ENCODE results near the gene PRM1. TPM values are rescaled to one million over a fixed set of nuclear protein-coding genes. Genes with fewer than 3 reads are reported as not detected.

PRM1 gene
- total RNA-seq, 1 experiment from 2014 or later, result not detected

DNA sequence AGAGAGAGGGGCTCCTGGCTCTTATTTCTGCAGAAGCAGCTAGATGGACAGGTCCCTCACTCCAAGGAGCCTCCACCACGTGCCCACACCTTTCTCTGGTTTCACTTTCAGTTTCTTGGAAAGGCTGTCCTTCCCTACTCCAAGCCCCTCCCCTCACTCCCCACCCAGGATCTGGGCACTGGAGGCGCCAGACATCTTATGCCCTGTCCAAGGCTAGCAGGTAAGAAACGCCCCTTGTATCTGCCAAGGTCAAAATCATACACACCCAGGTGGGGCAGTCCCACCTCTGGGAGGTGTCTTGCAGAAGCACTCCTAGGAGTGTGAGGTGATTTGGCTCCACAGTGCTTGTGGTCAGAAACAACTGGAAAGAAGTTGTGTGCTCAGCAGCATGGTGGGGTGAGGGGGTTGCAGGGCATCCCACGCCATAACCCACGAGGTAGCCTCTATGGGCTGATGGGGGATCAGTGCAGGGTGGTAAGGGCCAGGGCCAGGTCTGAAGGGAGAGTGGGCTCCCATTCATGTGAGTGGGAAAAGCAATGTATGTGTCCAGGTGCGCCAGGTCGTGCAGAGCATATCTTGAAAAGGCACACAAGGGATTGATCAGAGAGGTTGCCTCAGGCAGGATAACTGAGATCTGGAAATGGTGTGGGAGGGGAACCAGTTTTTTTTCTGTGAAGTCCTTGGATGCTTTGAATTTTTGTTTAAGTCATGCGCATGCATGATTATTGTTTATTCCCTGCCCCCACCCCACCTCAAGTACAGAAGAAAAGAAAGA, 31.8 kb upstream of the PRM1 start:
- no TSS peak for BruUV-seq (replicated peaks)

DNA sequence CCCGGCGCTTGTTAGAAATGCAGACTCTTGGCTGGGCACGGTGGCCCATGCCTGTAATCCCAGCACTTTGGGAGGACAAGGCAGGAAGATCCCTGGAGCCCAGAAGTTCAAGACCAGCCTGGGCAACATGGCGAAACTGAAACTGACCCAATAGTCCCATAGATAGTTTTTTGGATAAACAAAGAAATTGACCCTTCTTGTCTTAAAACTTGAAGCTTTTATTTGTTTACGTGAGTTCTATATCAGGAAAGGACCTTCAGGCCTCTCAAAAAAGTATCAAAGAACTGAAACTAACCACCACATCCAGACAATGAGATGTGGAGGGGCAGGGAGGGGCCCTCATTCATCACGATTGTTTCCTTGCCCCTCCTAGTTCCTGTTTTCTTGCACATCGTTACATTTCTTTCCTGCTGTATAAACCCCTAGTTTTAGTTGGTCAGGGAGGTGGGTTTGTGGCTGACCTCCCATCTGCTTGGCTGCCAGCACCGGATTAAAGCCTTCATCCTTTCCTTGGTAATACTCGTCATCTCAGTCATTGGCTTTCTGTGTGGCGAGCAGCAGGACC, 29.9 kb upstream of the PRM1 start:
- no peaks in the 10 kb centered on the region for H3K36me3 ChIP-seq (ENCODE audit: control insufficient read depth, insufficient read depth, low read length)
- H3K27me3 ChIP-seq (ENCODE audit: control insufficient read depth, insufficient read depth, low read length), result no peaks in the 10 kb centered on the region
- no peak overlapping the region for H3K4me3 ChIP-seq (ENCODE audit: low read depth in 2 of 2, low read length in 2 of 2)
- POLR2A ChIA-PET, result no interaction called here
- BruUV-seq (replicated peaks), result no TSS peak
- H3K4me1 ChIP-seq (ENCODE audit: control insufficient read depth, insufficient read depth, low read length), result peaks cover 21% of the 10 kb centered on the region
- ATAC-seq (no peak), DNase-seq (ENCODE audit: low read depth, low spot score) (no peak)
- TF ChIP-seq SIN3A (IDR thresholded peaks at IDR 0.05; ENCODE audit: borderline replicate concordance, insufficient read depth, low read depth, low read length), result no peak
- TF ChIP-seq, protein P1, sequence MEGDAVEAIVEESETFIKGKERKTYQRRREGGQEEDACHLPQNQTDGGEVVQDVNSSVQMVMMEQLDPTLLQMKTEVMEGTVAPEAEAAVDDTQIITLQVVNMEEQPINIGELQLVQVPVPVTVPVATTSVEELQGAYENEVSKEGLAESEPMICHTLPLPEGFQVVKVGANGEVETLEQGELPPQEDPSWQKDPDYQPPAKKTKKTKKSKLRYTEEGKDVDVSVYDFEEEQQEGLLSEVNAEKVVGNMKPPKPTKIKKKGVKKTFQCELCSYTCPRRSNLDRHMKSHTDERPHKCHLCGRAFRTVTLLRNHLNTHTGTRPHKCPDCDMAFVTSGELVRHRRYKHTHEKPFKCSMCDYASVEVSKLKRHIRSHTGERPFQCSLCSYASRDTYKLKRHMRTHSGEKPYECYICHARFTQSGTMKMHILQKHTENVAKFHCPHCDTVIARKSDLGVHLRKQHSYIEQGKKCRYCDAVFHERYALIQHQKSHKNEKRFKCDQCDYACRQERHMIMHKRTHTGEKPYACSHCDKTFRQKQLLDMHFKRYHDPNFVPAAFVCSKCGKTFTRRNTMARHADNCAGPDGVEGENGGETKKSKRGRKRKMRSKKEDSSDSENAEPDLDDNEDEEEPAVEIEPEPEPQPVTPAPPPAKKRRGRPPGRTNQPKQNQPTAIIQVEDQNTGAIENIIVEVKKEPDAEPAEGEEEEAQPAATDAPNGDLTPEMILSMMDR (IDR thresholded peaks at IDR 0.05), result no peak
- no peak overlapping the region for H3K27ac ChIP-seq (ENCODE audit: low read length)
- intact Hi-C loops (cut with micrococcal nuclease; ENCODE audit: unreplicated experiment) (no loop called here), in situ Hi-C loops (cut with HindIII; ENCODE audit: low pct_unique_long_range_greater_than_20kb, low sequenced_read_pairs) (no loop called here)
- CTCF ChIA-PET, result no interaction called here
- no peaks in the 10 kb centered on the region for H3K9me3 ChIP-seq (ENCODE audit: control insufficient read depth, insufficient read depth, low read depth, low read length)

More for the DNA sequence above, 31.8 kb upstream of the PRM1 start:
- CTCF ChIA-PET, result interaction anchor here (0.6 kb wide), 1 partner anchor 33 kb away, joined by 5 read pairs; no protein-coding TSS in a partner anchor
- Histone ChIP-seq H3K27me3 (ENCODE audit: control insufficient read depth, insufficient read depth, low read length) (no peaks in the 10 kb centered on the region), H3K9me3 (ENCODE audit: control insufficient read depth, insufficient read depth, low read depth, low read length) (no peaks in the 10 kb centered on the region), H3K36me3 (ENCODE audit: control insufficient read depth, insufficient read depth, low read length) (no peaks in the 10 kb centered on the region), H3K4me1 (ENCODE audit: control insufficient read depth, insufficient read depth, low read length) (peaks cover 21% of the 10 kb centered on the region), H3K27ac (ENCODE audit: low read length) (peak overlapping the region; percentile 68; the same call in 1 of the 2 replicates), H3K4me3 (ENCODE audit: low read depth in 2 of 2, low read length in 2 of 2) (peak overlapping the region in 1 of 2 experiments; percentile 14; a peak in 1 of 4 replicates)
- no peak for DNase-seq (ENCODE audit: low read depth, low spot score)
- peak; percentile 45; the same call in 1 of the 2 replicates for ATAC-seq
- TF ChIP-seq, protein P2, sequence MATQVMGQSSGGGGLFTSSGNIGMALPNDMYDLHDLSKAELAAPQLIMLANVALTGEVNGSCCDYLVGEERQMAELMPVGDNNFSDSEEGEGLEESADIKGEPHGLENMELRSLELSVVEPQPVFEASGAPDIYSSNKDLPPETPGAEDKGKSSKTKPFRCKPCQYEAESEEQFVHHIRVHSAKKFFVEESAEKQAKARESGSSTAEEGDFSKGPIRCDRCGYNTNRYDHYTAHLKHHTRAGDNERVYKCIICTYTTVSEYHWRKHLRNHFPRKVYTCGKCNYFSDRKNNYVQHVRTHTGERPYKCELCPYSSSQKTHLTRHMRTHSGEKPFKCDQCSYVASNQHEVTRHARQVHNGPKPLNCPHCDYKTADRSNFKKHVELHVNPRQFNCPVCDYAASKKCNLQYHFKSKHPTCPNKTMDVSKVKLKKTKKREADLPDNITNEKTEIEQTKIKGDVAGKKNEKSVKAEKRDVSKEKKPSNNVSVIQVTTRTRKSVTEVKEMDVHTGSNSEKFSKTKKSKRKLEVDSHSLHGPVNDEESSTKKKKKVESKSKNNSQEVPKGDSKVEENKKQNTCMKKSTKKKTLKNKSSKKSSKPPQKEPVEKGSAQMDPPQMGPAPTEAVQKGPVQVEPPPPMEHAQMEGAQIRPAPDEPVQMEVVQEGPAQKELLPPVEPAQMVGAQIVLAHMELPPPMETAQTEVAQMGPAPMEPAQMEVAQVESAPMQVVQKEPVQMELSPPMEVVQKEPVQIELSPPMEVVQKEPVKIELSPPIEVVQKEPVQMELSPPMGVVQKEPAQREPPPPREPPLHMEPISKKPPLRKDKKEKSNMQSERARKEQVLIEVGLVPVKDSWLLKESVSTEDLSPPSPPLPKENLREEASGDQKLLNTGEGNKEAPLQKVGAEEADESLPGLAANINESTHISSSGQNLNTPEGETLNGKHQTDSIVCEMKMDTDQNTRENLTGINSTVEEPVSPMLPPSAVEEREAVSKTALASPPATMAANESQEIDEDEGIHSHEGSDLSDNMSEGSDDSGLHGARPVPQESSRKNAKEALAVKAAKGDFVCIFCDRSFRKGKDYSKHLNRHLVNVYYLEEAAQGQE (IDR thresholded peaks at IDR 0.05; ENCODE audit: insufficient read depth in 1 of 2, low read depth in 2 of 2, low read length in 1 of 2), result no peak
- no peak for TF ChIP-seq SIN3A (IDR thresholded peaks at IDR 0.05; ENCODE audit: borderline replicate concordance, insufficient read depth, low read depth, low read length)
- no peak for TF ChIP-seq TCF7L2 (IDR thresholded peaks at IDR 0.05; ENCODE audit: low read depth, low read length)
- TF ChIP-seq, protein P1 (IDR thresholded peaks at IDR 0.05), result no peak
- no peak for TF ChIP-seq POLR2AphosphoS5 (IDR thresholded peaks at IDR 0.05; ENCODE audit: low read depth, low read length)
- intact Hi-C loops (cut with micrococcal nuclease; ENCODE audit: unreplicated experiment) (no loop called here), in situ Hi-C loops (cut with HindIII; ENCODE audit: low pct_unique_long_range_greater_than_20kb, low sequenced_read_pairs) (no loop called here)
- POLR2A ChIA-PET, result no interaction called here

Measured in Panc1 (cell line).